ENCODE data around the gene TADA1. TPM values are rescaled to one million over a fixed set of nuclear protein-coding genes. Genes with fewer than 3 reads are reported as not detected.

TADA1 gene
- total and polyA plus RNA-seq, 4 donors, result 9.1 to 21.3 (median 15.0) TPM

DNA sequence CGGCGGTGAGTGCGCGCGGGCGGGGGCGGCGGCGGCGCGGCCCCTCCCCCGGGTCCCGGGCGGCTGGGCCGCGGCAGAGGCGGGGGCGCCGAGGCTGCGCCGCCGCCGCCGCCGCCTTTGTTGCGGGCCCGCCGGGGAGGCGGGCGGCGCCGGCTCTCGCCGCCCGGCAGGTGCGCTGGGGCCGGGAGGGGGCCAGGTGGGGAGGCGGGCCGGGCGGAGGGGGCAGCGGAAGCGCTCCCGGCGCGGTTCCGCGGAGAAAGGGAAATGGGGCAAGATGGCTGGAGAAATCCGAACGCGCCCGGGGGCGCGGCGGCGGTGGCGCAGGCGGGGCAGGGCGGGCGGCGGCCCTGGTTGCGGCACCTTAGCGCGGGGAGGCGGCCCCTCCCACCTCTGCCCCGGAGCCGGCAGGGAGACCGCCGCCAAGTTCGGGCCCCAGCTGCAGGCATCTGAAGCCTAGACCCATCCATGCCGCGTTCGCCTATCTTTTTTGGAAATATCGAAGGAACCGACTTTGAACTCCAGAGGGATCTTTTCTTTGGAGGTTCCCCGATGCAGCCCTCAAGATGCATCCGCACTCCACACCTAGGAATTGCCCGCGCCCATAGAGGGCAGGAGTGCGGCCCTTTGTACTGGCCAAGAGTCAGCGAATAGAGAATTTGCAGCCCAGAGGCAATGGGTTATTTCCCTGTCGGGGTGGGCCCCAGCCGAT, 36.3 kb downstream of the TADA1 start:
- DNase-seq (ENCODE audit: low spot score), result peak; percentile 38
- no peaks in the 10 kb centered on the region for H3K27me3 ChIP-seq (ENCODE audit: control insufficient read depth in 4 of 4, insufficient read depth in 4 of 4, low read length in 3 of 4)
- H3K4me3 ChIP-seq (ENCODE audit: low read depth in 1 of 3, low read length in 3 of 3), result peak overlapping the region; percentile 61 to 90 (median 75)
- no peak for TF ChIP-seq JUND (IDR thresholded peaks at IDR 0.05)
- TF ChIP-seq HNF4A (conservative IDR thresholded peaks at IDR 0.05), result no peak
- TF ChIP-seq FOXA2 (IDR thresholded peaks at IDR 0.05), result no peak
- TF ChIP-seq, protein P1, sequence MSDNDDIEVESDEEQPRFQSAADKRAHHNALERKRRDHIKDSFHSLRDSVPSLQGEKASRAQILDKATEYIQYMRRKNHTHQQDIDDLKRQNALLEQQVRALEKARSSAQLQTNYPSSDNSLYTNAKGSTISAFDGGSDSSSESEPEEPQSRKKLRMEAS (IDR thresholded peaks at IDR 0.05), result no peak
- TF ChIP-seq, protein P2, sequence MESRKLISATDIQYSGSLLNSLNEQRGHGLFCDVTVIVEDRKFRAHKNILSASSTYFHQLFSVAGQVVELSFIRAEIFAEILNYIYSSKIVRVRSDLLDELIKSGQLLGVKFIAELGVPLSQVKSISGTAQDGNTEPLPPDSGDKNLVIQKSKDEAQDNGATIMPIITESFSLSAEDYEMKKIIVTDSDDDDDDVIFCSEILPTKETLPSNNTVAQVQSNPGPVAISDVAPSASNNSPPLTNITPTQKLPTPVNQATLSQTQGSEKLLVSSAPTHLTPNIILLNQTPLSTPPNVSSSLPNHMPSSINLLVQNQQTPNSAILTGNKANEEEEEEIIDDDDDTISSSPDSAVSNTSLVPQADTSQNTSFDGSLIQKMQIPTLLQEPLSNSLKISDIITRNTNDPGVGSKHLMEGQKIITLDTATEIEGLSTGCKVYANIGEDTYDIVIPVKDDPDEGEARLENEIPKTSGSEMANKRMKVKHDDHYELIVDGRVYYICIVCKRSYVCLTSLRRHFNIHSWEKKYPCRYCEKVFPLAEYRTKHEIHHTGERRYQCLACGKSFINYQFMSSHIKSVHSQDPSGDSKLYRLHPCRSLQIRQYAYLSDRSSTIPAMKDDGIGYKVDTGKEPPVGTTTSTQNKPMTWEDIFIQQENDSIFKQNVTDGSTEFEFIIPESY (IDR thresholded peaks at IDR 0.05), result no peak
- TF ChIP-seq TAF1 (conservative IDR thresholded peaks at IDR 0.05), result no peak
- no peak for TF ChIP-seq RAD21 (IDR thresholded peaks at IDR 0.05)
- TF ChIP-seq EGR1 (IDR thresholded peaks at IDR 0.05; ENCODE audit: low read depth in 2 of 2), result no peak
- TF ChIP-seq SP1 (IDR thresholded peaks at IDR 0.05), result no peak
- TF ChIP-seq RXRA (IDR thresholded peaks at IDR 0.05), result no peak
- TF ChIP-seq NR2F2 (IDR thresholded peaks at IDR 0.05), result no peak
- peaks cover 5 to 35% (median 25%) of the 10 kb centered on the region in 4 donors for H3K36me3 ChIP-seq (ENCODE audit: control insufficient read depth in 4 of 4, insufficient read depth in 3 of 4, low read depth in 1 of 4, low read length in 3 of 4)
- H3K4me1 ChIP-seq (ENCODE audit: control insufficient read depth in 4 of 4, insufficient read depth in 4 of 4, low read length in 3 of 4), result peaks cover 2 to 27% (median 17%) of the 10 kb centered on the region in 4 donors
- peak overlapping the region in 1 of 2 donors; percentile 45 for H3K9ac ChIP-seq (ENCODE audit: low read depth in 1 of 2, low read length in 2 of 2)
- peak overlapping the region; percentile 30 to 94 for H3K27ac ChIP-seq (ENCODE audit: low read depth in 1 of 2, low read length in 2 of 2)
- H3K9me3 ChIP-seq (ENCODE audit: control insufficient read depth in 4 of 4, low read length in 3 of 4), result no peaks in the 10 kb centered on the region
- WGBS, result 1% methylated on average over 82 of the region's 82 CpGs

DNA sequence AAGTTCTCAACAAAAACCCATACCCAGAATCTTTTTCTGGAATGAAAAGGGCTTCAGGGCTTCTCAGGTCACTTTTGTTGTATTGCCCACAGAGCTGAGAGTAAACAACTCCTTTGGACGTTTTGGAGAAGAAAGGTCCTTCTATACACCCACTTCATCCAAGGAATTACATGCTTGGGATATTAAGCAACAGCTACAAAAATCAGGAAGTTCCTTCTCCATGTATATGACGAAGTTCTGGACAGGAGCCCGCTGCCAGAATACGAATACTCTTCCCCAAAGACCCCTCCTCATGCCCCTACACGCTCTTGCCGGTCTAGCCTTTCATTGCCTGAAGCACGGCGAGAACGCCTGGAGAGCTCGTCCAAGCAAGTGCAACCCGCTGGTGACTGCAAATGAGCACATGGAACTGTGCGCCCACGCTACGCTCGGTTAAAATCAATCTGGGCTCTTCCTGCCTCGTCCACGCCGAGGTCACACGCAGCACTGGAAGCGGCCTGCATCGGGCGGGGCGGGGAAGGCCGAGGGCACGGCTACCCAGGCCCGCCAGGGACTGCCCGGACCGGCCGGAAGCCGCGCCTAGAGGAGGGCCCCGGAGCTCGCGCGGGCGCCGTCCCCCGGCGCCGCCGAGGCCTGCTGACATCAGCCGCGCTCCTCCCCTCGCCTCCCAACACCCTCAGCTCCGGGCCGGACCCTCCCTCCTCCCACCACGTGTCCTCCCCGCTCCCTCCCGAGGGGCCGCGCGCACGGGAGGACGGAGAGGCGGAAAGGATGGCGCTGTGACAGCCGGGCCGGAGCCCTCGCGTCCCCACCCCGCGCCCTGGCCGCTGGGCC, 37.1 kb downstream of the TADA1 start, which contains the start of gene POGK:
Gene POGK, plus strand, starts transcription at position 710 of the 834 bp plus-strand sequence. CDS start 1,482 bp downstream, outside the sequence.
- Histone ChIP-seq H3K9ac (ENCODE audit: low read depth in 1 of 2, low read length in 2 of 2) (peak within 1 kb of the TSS; percentile 45 to 75), H3K36me3 (ENCODE audit: control insufficient read depth in 4 of 4, insufficient read depth in 3 of 4, low read depth in 1 of 4, low read length in 3 of 4) (peaks cover 5 to 28% (median 20%) of the 10 kb centered on the region in 4 donors), H3K4me3 (ENCODE audit: low read depth in 1 of 3, low read length in 3 of 3) (peak within 1 kb of the TSS; percentile 71 to 90 (median 75)), H3K27ac (ENCODE audit: low read depth in 1 of 2, low read length in 2 of 2) (peak within 1 kb of the TSS; percentile 89 to 94), H3K27me3 (ENCODE audit: control insufficient read depth in 4 of 4, insufficient read depth in 4 of 4, low read length in 3 of 4) (no peaks in the 10 kb centered on the region), H3K4me1 (ENCODE audit: control insufficient read depth in 4 of 4, insufficient read depth in 4 of 4, low read length in 3 of 4) (peaks cover 2 to 27% (median 17%) of the 10 kb centered on the region in 4 donors), H3K9me3 (ENCODE audit: control insufficient read depth in 4 of 4, low read length in 3 of 4) (no peaks in the 10 kb centered on the region)
- TF ChIP-seq HNF4A (conservative IDR thresholded peaks at IDR 0.05) (peak in 1 of 2 donors; percentile 9), YY1 (IDR thresholded peaks at IDR 0.05) (peak; percentile 76), HNF4G (IDR thresholded peaks at IDR 0.05) (no peak), EGR1 (IDR thresholded peaks at IDR 0.05; ENCODE audit: low read depth in 2 of 2) (peak; percentile 75 to 81), FOXA1 (IDR thresholded peaks at IDR 0.05) (no peak), RAD21 (IDR thresholded peaks at IDR 0.05) (peak; percentile 8 to 52), SP1 (IDR thresholded peaks at IDR 0.05) (peak; percentile 52), GABPA (IDR thresholded peaks at IDR 0.05 in 1 of 2, conservative IDR thresholded peaks at IDR 0.05 in 1 of 2) (peak in 1 of 2 donors; percentile 76), FOXA2 (IDR thresholded peaks at IDR 0.05) (no peak), NR2F2 (IDR thresholded peaks at IDR 0.05) (no peak), TAF1 (conservative IDR thresholded peaks at IDR 0.05) (peak; percentile 73), RXRA (IDR thresholded peaks at IDR 0.05) (peak in 1 of 2 donors; percentile 50), JUND (IDR thresholded peaks at IDR 0.05) (no peak)
- TF ChIP-seq, protein P3, sequence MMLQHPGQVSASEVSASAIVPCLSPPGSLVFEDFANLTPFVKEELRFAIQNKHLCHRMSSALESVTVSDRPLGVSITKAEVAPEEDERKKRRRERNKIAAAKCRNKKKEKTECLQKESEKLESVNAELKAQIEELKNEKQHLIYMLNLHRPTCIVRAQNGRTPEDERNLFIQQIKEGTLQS (IDR thresholded peaks at IDR 0.05), result no peak
- TF ChIP-seq, protein P2 (IDR thresholded peaks at IDR 0.05), result no peak
- TF ChIP-seq, protein P1 (IDR thresholded peaks at IDR 0.05), result peak; percentile 92
- TF ChIP-seq, protein P4, sequence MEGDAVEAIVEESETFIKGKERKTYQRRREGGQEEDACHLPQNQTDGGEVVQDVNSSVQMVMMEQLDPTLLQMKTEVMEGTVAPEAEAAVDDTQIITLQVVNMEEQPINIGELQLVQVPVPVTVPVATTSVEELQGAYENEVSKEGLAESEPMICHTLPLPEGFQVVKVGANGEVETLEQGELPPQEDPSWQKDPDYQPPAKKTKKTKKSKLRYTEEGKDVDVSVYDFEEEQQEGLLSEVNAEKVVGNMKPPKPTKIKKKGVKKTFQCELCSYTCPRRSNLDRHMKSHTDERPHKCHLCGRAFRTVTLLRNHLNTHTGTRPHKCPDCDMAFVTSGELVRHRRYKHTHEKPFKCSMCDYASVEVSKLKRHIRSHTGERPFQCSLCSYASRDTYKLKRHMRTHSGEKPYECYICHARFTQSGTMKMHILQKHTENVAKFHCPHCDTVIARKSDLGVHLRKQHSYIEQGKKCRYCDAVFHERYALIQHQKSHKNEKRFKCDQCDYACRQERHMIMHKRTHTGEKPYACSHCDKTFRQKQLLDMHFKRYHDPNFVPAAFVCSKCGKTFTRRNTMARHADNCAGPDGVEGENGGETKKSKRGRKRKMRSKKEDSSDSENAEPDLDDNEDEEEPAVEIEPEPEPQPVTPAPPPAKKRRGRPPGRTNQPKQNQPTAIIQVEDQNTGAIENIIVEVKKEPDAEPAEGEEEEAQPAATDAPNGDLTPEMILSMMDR (IDR thresholded peaks at IDR 0.05; ENCODE audit: low read depth, low read length, missing input control), result no peak
- TF ChIP-seq, protein P5, sequence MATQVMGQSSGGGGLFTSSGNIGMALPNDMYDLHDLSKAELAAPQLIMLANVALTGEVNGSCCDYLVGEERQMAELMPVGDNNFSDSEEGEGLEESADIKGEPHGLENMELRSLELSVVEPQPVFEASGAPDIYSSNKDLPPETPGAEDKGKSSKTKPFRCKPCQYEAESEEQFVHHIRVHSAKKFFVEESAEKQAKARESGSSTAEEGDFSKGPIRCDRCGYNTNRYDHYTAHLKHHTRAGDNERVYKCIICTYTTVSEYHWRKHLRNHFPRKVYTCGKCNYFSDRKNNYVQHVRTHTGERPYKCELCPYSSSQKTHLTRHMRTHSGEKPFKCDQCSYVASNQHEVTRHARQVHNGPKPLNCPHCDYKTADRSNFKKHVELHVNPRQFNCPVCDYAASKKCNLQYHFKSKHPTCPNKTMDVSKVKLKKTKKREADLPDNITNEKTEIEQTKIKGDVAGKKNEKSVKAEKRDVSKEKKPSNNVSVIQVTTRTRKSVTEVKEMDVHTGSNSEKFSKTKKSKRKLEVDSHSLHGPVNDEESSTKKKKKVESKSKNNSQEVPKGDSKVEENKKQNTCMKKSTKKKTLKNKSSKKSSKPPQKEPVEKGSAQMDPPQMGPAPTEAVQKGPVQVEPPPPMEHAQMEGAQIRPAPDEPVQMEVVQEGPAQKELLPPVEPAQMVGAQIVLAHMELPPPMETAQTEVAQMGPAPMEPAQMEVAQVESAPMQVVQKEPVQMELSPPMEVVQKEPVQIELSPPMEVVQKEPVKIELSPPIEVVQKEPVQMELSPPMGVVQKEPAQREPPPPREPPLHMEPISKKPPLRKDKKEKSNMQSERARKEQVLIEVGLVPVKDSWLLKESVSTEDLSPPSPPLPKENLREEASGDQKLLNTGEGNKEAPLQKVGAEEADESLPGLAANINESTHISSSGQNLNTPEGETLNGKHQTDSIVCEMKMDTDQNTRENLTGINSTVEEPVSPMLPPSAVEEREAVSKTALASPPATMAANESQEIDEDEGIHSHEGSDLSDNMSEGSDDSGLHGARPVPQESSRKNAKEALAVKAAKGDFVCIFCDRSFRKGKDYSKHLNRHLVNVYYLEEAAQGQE (IDR thresholded peaks at IDR 0.05), result peak; percentile 68
- under 1% methylated on average over 63 of the region's 63 CpGs for WGBS
- DNase-seq (ENCODE audit: low spot score), result peak; percentile 76
